GM12878 (cell line): ENCODE data around the gene RNU6-9. TPM values are rescaled to one million over a fixed set of nuclear protein-coding genes. Genes with fewer than 3 reads are reported as not detected.

Experiments used
- ATAC-seq: fragments of 200-7000 bp; cut with Tn5 transposase; 3 replicates; pipeline ENCODE4 v1.9.1; 2020; ENCODE audit warnings: mild to moderate bottlenecking, moderate library complexity
- BruUV-seq: library from RNA; stranded (reverse); fragments of 400-500 nt; replicated peaks from 2 replicates; lab custom pipeline; 2021; lab: Mats Ljungman, UMichigan
- CTCF ChIA-PET: fragments of 300-600 bp; sonication (Branson Sonifier 250); formaldehyde crosslinking; extraction: SDS; loops from one replicate; lab custom pipeline; 2021; ENCODE audit warnings: inconsistent platforms; lab: Yijun Ruan, JAX
- POLR2A ChIA-PET: fragments of 350-600 bp; formaldehyde crosslinking; extraction: SDS; loops from one replicate; lab custom pipeline; 2021; ENCODE audit warnings: inconsistent platforms; lab: Charles Lee
- RAD21 ChIA-PET: fragments of 300-600 bp; sonication (Branson Sonifier 250); formaldehyde crosslinking; loops from one replicate; lab custom pipeline; 2023; ENCODE audit warnings: antibody characterized with exemption; ENCODE audit not compliant: unreplicated experiment; lab: Charles Lee
- SMC1A ChIA-PET: fragments of 300-600 bp; sonication (Branson Sonifier 250); formaldehyde crosslinking; loops from one replicate; lab custom pipeline; 2023; ENCODE audit not compliant: unreplicated experiment, uncharacterized antibody; lab: Charles Lee
- DNase-seq: peaks from one replicate; pipeline ENCODE4 v3.0.0-alpha.2; 2011; ENCODE audit warnings: low read depth, low spot score
- FAIRE-seq: peaks from 3 replicates; lab custom pipeline; 2011; peaks lifted over from hg19 to GRCh38; lab: Jason Lieb, UNC
- H2AFZ ChIP-seq: 2 replicates; pipeline ENCODE4 v1.6.0; 2011; ENCODE audit warnings: low read depth, low read length, control low read depth; ENCODE audit not compliant: control insufficient read depth
- H3K27ac ChIP-seq: 2 replicates; pipeline ENCODE4 v1.5.1; 2011; ENCODE audit warnings: control low read depth; ENCODE audit not compliant: control insufficient read depth, insufficient read depth
- H3K27me3 ChIP-seq, 2 experiments: replicated peaks in 1 of 2; 2 replicates each; pipeline versions ENCODE4 v1.6.0 to v1.6.1; 2011; ENCODE audit warnings: low read length in 1 of 2; ENCODE audit not compliant: control insufficient read depth in 2 of 2, insufficient read depth in 2 of 2
- H3K36me3 ChIP-seq, 2 experiments: 2 replicates each; pipeline ENCODE4 v1.5.1; 2011; ENCODE audit warnings: low read length in 1 of 2; ENCODE audit not compliant: control insufficient read depth in 2 of 2, insufficient read depth in 2 of 2
- H3K4me1 ChIP-seq: 2 replicates; pipeline ENCODE4 v1.6.1; 2011; ENCODE audit warnings: mild to moderate bottlenecking, low read length, moderate library complexity, mixed read lengths; ENCODE audit not compliant: control insufficient read depth, insufficient read depth
- H3K4me2 ChIP-seq: 2 replicates; pipeline ENCODE4 v1.6.0; 2011; ENCODE audit warnings: control low read depth; ENCODE audit not compliant: control insufficient read depth, insufficient read depth
- H3K4me3 ChIP-seq: fragments of 200-600 bp; sonication (generic); 2 replicates; pipeline ENCODE4 v1.5.1; 2016
- H3K79me2 ChIP-seq: 2 replicates; pipeline ENCODE4 v1.6.0; 2011; ENCODE audit warnings: low read length; ENCODE audit not compliant: control insufficient read depth, insufficient read depth
- H3K9ac ChIP-seq: 2 replicates; pipeline ENCODE4 v1.8.0; 2011; ENCODE audit warnings: low read length, control low read depth, mixed read lengths; ENCODE audit not compliant: control insufficient read depth, insufficient read depth
- H3K9me3 ChIP-seq: replicated peaks from 3 replicates; pipeline ENCODE4 v1.5.1; 2011; ENCODE audit warnings: mild to moderate bottlenecking, low read length; ENCODE audit not compliant: control insufficient read depth, insufficient read depth
- H4K20me1 ChIP-seq: 2 replicates; pipeline ENCODE4 v1.6.0; 2011; ENCODE audit not compliant: control insufficient read depth, insufficient read depth
- CHD4 ChIP-seq: fragments of 200-600 bp; sonication (generic); IDR thresholded peaks from 2 replicates; pipeline ENCODE4 v1.6.1; 2016; ENCODE audit warnings: mild to moderate bottlenecking
- CREB1 ChIP-seq: IDR thresholded peaks from 2 replicates; pipeline ENCODE4 v1.6.1; 2012; ENCODE audit warnings: low read depth, mild to moderate bottlenecking, inconsistent platforms
- EED ChIP-seq: sonication (generic); IDR thresholded peaks from 2 replicates; pipeline ENCODE4 v1.6.1; 2016; ENCODE audit warnings: antibody characterized with exemption, low read depth
- EP300 ChIP-seq, 2 experiments: fragments of 150-350 bp in 1 of 2; IDR thresholded peaks; 2 replicates each; pipeline ENCODE4 v1.6.1; 2011 to 2012; ENCODE audit warnings: low read depth in 2 of 2, low read length in 2 of 2, borderline replicate concordance in 1 of 2, improper control_type of control experiment in 1 of 2, inconsistent platforms in 1 of 2; ENCODE audit not compliant: control insufficient read depth in 1 of 2
- MEF2B ChIP-seq: fragments of 450-650 bp; IDR thresholded peaks from 2 replicates; pipeline ENCODE4 v1.6.1; 2018; ENCODE audit warnings: mild to moderate bottlenecking, moderate library complexity; ENCODE audit not compliant: partially characterized antibody, poor library complexity, severe bottlenecking
- MTA2 ChIP-seq: fragments of 450-650 bp; IDR thresholded peaks from 2 replicates; pipeline ENCODE4 v1.6.1; 2016; ENCODE audit warnings: low read depth, mild to moderate bottlenecking, moderate library complexity
- PAX8 ChIP-seq: fragments of 450-650 bp; IDR thresholded peaks from 2 replicates; pipeline ENCODE4 v1.6.1; 2017; ENCODE audit warnings: mild to moderate bottlenecking, moderate library complexity
- TAF1 ChIP-seq: IDR thresholded peaks from 2 replicates; pipeline ENCODE4 v1.6.1; 2011; ENCODE audit warnings: mild to moderate bottlenecking, low read depth, low read length, borderline replicate concordance
- TCF7 ChIP-seq: IDR thresholded peaks from 2 replicates; pipeline ENCODE4 v1.6.1; 2014; ENCODE audit warnings: antibody characterized with exemption, borderline replicate concordance
- YBX1 ChIP-seq: fragments of 450-650 bp; IDR thresholded peaks from 2 replicates; pipeline ENCODE4 v1.6.1; 2016; ENCODE audit warnings: antibody characterized with exemption
- ZBED1 ChIP-seq: IDR thresholded peaks from 2 replicates; pipeline ENCODE4 v1.6.1; 2016; ENCODE audit warnings: borderline replicate concordance
- ZNF274 ChIP-seq: IDR thresholded peaks from one replicate; pipeline ENCODE4 v1.8.0; 2011; ENCODE audit not compliant: insufficient read length, insufficient read depth
- WGBS: methylation state at CpG from one replicate; pipeline ENCODE4 v1.1.6; 2016; ENCODE audit warnings: low lambda C conversion rate; ENCODE audit not compliant: insufficient replicate concordance, insufficient coverage; ENCODE audit errors: missing lambda C conversion rate; 5-methylcytosine and 5-hydroxymethylcytosine counted together
- in situ Hi-C: fragments of 300-500 bp; cut with MboI; formaldehyde crosslinking; loops from 9 replicates; pipeline ENCODE4 v1.14.3; 2018; ENCODE audit warnings: mixed read lengths
- intact Hi-C: fragments of 100-400 bp; cut with micrococcal nuclease; formaldehyde crosslinking; loops from one replicate; pipeline ENCODE4 v1.14.2; 2022; ENCODE audit not compliant: unreplicated experiment
- polyA plus RNA-seq, 11 experiments: library from polyadenylated mRNA; depleted of rRNA in 4 of 11; unstranded in 6 of 11; stranded (reverse) in 5 of 11; fragments of >200 nt; fragmentation: Nextera tagmentation in 4 of 11; fragmentation: Illumina TruSeq in 1 of 11; extraction: Ambion mirVana in 4 of 11; extraction: Trizol in 1 of 11; gene quantifications; 1 replicate in 1 of 11; 2 replicates in 10 of 11; pipeline versions ENCODE4 v1.2.1 to v1.2.3, GENCODE V29; 2011 to 2016; ENCODE audit warnings: inconsistent platforms in 2 of 11, missing spikeins in 2 of 11, low read depth in 1 of 11
- total RNA-seq, 4 experiments: library from RNA; depleted of rRNA in 3 of 4; stranded (reverse); fragments of >200 nt in 3 of 4; fragmentation: Illumina TruSeq in 1 of 4; extraction: Trizol in 1 of 4; gene quantifications; 2 replicates each; pipeline versions ENCODE4 v1.2.1 to v1.2.3, GENCODE V29; 2013 to 2021
- TF ChIP-seq, protein P1 (sequence below): fragments of 150-350 bp; IDR thresholded peaks from 2 replicates; pipeline ENCODE4 v1.6.1; 2014; ENCODE audit warnings: mild to moderate bottlenecking, low read depth, low read length
- TF ChIP-seq, protein P2 (sequence below): fragments of 450-650 bp; IDR thresholded peaks from 2 replicates; pipeline ENCODE4 v1.6.1; 2017; ENCODE audit warnings: antibody characterized with exemption, mild to moderate bottlenecking, moderate library complexity
- TF ChIP-seq, protein P3 (sequence below): IDR thresholded peaks from 2 replicates; pipeline ENCODE4 v1.6.1; 2011; ENCODE audit warnings: low read depth, low read length, improper control_type of control experiment, borderline replicate concordance

RNU6-9 gene
- total and polyA plus RNA-seq, 10 of the 15 experiments (the other 5 are each of a cell fraction or from before 2014, with no cell fraction given): not detected

DNA sequence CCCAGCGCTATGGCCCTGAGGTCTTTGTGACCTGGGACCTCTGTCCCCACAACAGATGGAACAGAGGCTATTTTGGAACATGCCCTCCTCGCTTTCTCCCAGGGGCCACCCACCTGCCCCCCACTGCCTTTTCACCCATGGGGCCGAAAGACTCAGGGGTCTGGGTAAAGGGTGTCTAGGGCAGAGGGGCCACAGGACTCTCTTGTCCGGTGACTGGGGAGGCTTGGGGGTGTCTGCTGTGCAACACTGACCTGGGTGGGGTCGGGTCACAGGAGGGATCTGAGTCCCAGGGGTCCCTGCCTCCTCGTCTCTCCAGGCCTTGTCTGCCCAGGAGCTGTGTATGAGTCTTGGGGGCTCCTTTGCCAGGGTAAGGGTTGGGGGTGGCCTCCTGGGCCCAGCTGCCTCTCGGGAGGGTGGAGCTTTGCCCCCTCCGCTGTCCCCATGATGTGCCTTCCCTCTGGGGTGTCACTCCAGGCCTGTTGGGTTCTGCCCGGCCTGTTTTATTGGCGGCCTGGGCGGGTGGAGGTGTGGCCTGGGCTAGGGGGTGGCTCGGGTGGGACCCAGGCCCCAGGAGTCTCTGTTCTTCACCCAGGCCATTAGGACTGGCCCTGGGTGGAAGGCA is 34.6 kb downstream of the RNU6-9 start (continued):
- TF ChIP-seq, protein P1, sequence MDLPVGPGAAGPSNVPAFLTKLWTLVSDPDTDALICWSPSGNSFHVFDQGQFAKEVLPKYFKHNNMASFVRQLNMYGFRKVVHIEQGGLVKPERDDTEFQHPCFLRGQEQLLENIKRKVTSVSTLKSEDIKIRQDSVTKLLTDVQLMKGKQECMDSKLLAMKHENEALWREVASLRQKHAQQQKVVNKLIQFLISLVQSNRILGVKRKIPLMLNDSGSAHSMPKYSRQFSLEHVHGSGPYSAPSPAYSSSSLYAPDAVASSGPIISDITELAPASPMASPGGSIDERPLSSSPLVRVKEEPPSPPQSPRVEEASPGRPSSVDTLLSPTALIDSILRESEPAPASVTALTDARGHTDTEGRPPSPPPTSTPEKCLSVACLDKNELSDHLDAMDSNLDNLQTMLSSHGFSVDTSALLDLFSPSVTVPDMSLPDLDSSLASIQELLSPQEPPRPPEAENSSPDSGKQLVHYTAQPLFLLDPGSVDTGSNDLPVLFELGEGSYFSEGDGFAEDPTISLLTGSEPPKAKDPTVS: no peak
- no peak for TF ChIP-seq CHD4
- TF ChIP-seq, all 136 proteins: peak for 4

DNA sequence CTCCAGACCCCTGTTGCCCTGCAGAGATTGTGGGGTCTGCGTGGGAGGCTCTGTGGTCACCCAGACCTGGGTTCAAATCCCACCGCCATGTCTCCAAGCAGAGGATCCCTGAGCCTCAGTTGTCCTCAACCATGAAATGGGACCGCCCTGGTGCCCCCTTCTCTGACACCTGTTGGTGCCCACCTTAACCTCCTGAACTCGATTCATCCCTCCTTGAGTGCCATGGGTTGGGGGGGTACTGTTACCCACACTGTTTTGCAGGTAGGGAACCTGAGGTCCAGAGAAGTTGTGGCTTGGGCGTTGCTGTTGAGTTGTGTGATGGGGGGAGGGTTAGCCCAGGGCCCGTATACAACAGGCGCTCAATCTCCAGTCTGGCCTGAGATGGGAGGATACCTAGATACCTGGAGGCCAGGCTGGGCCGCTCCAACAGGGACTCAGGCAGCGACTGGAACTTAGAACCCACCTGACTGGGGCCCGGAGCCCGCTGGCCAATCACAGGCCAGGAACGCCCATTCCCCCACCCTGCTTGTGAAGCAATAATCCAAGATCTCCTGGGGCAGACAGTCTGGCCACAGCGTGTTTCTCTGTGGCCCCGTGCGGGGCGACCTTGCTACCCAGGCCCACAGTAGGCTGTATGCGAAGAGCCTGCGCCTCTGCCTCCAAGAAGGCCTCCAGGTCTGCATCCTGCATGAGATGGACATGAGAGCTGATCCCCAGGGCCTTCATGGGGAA is 35.4 kb downstream of the RNU6-9 start:
- DNase-seq: no peak
- BruUV-seq: TSS peak; percentile 38
- peaks cover 5 to 6% of the 10 kb centered on the region in 2 experiments; a peak in 3 of 4 replicates for H3K36me3 ChIP-seq
- 90% methylated on average over 18 of the region's 18 CpGs for WGBS
- in situ Hi-C loops (no loop called here), intact Hi-C loops (loop anchor here (10.0 kb wide), 1 partner anchor 316 kb away; the partner anchor contains the start of genes ATP5F1D and MIDN)
- H3K4me3 ChIP-seq: no peak overlapping the region
- no peaks in the 10 kb centered on the region for H3K9me3 ChIP-seq
- no peak overlapping the region for H3K9ac ChIP-seq
- ChIA-PET CTCF (interaction anchor here (0.7 kb wide), 1 partner anchor 20 kb away, joined by 3 read pairs; no protein-coding TSS in a partner anchor), RAD21 (interaction anchor here (0.6 kb wide), 1 partner anchor 75 kb away, joined by 3 read pairs; no protein-coding TSS in a partner anchor), POLR2A (interaction anchor here (1.1 kb wide), 1 partner anchor 53 kb away, joined by 5 read pairs; no protein-coding TSS in a partner anchor), SMC1A (interaction anchor here (2.0 kb wide), 1 partner anchor 22 kb away, joined by 4 read pairs; no protein-coding TSS in a partner anchor)
- no peak for ATAC-seq
- no peak overlapping the region for H2AFZ ChIP-seq
- no peak for FAIRE-seq
- peaks cover 19% of the 10 kb centered on the region for H3K4me1 ChIP-seq
- H4K20me1 ChIP-seq: no peaks in the 10 kb centered on the region
- H3K79me2 ChIP-seq: peaks cover 68% of the 10 kb centered on the region
- H3K27me3 ChIP-seq: no peaks in the 10 kb centered on the region
- H3K27ac ChIP-seq: no peak overlapping the region
- H3K4me2 ChIP-seq: peak overlapping the region; percentile 42; the same call in 1 of the 2 replicates
- TF ChIP-seq MEF2B: no peak
- TF ChIP-seq, protein P2, sequence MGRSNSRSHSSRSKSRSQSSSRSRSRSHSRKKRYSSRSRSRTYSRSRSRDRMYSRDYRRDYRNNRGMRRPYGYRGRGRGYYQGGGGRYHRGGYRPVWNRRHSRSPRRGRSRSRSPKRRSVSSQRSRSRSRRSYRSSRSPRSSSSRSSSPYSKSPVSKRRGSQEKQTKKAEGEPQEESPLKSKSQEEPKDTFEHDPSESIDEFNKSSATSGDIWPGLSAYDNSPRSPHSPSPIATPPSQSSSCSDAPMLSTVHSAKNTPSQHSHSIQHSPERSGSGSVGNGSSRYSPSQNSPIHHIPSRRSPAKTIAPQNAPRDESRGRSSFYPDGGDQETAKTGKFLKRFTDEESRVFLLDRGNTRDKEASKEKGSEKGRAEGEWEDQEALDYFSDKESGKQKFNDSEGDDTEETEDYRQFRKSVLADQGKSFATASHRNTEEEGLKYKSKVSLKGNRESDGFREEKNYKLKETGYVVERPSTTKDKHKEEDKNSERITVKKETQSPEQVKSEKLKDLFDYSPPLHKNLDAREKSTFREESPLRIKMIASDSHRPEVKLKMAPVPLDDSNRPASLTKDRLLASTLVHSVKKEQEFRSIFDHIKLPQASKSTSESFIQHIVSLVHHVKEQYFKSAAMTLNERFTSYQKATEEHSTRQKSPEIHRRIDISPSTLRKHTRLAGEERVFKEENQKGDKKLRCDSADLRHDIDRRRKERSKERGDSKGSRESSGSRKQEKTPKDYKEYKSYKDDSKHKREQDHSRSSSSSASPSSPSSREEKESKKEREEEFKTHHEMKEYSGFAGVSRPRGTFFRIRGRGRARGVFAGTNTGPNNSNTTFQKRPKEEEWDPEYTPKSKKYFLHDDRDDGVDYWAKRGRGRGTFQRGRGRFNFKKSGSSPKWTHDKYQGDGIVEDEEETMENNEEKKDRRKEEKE: no peak
- no peak for TF ChIP-seq ZBED1
- TF ChIP-seq, protein P3, sequence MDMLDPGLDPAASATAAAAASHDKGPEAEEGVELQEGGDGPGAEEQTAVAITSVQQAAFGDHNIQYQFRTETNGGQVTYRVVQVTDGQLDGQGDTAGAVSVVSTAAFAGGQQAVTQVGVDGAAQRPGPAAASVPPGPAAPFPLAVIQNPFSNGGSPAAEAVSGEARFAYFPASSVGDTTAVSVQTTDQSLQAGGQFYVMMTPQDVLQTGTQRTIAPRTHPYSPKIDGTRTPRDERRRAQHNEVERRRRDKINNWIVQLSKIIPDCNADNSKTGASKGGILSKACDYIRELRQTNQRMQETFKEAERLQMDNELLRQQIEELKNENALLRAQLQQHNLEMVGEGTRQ: no peak
- TF ChIP-seq CREB1: no peak
- TF ChIP-seq TAF1: no peak
- TF ChIP-seq EED: no peak
- no peak for TF ChIP-seq EP300 (IDR thresholded peaks at IDR 0.05; ENCODE audit: borderline replicate concordance in 1 of 2, control insufficient read depth in 1 of 2, low read depth in 2 of 2, low read length in 2 of 2)
- TF ChIP-seq TCF7: no peak
- TF ChIP-seq YBX1: no peak
- no peak for TF ChIP-seq PAX8
- TF ChIP-seq ZNF274: no peak
- TF ChIP-seq MTA2: no peak
